Endothelial cell (in vitro differentiated cells): ENCODE measurements around the gene ADCY5. TPM values are rescaled to one million over a fixed set of nuclear protein-coding genes. Genes with fewer than 3 reads are reported as not detected.

Source experiments
- DNase-seq: peaks from one replicate; pipeline ENCODE4 v3.0.0; 2021; ENCODE audit warnings: low spot score
- H3K27ac Mint-ChIP-seq: one replicate; pipeline ENCODE4 v1.8.0; 2021; ENCODE audit warnings: mixed read lengths, inconsistent platforms; ENCODE audit not compliant: unreplicated experiment
- H3K27me3 Mint-ChIP-seq: one replicate; pipeline ENCODE4 v1.8.0; 2021; ENCODE audit warnings: mild to moderate bottlenecking, moderate library complexity, mixed read lengths, inconsistent platforms; ENCODE audit not compliant: unreplicated experiment
- H3K36me3 Mint-ChIP-seq: one replicate; pipeline ENCODE4 v1.8.0; 2021; ENCODE audit warnings: mild to moderate bottlenecking, low read depth, mixed read lengths, inconsistent platforms; ENCODE audit not compliant: unreplicated experiment
- H3K4me1 Mint-ChIP-seq: one replicate; pipeline ENCODE4 v1.8.0; 2021; ENCODE audit warnings: mild to moderate bottlenecking, mixed read lengths, inconsistent platforms; ENCODE audit not compliant: unreplicated experiment
- H3K4me3 Mint-ChIP-seq: one replicate; pipeline ENCODE4 v1.8.0; 2021; ENCODE audit warnings: mild to moderate bottlenecking, mixed read lengths, inconsistent platforms; ENCODE audit not compliant: unreplicated experiment
- H3K9me3 Mint-ChIP-seq: one replicate; pipeline ENCODE4 v1.8.0; 2021; ENCODE audit warnings: mixed read lengths, inconsistent platforms; ENCODE audit not compliant: unreplicated experiment
- total RNA-seq: library from RNA; stranded (reverse); fragmentation: NEBNext Ultra II Directional; extraction: Animal tissue kit (Norgen Biotek cat#: 25700); gene quantifications from one replicate; pipeline ENCODE4 v1.2.1, GENCODE V29; 2021; ENCODE audit not compliant: unreplicated experiment
- TF ChIP-seq, protein P1 (sequence below): fragments of 200-600 bp; sonication (generic); IDR thresholded peaks from one replicate; pipeline ENCODE4 v1.5.0; 2021; ENCODE audit warnings: antibody characterized with exemption; ENCODE audit not compliant: unreplicated experiment

The ADCY5 gene
- total RNA-seq, 1 donor from 2014 or later = 1.0 TPM

DNA sequence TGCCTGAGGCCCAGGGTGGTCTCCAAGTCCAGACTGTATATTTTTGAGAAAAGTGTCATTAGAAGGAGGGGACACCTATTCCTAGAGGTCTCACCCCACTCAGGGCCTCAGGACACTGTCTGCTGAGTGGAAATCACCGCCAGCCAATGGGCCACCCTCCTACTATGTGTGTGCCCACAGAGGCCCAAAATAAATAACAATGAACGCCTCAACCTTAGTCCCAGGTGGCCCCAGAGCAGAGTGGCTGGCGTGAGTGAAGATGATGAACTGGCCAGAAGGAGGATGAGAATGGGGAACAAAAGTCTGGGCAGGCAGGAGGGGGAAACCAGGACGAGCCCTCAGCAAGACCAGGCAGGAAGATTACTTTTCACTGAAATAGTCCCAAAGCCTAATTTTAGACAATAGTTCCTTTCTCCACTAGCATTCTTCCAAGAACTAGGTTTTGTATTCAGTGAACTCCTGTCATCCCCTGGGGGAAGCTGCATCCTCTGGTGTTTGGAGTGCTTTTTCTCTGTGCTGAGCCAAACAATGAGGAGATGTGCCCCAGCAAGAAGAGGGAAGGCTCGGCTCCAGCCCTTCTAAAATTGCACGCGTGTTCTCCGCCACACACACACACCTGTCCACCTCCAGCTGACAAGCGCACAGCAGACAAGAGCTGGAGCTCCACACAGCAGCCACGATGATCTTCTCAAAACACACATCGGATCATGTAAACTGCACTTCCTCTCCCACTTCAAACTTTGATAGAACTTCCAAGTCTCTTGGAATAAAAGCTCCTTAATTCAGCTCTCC, 72.2 kb downstream of the ADCY5 start:
- Mint-ChIP-seq H3K4me3 (no peak overlapping the region), H3K27me3 (peaks cover 7% of the 10 kb centered on the region), H3K27ac (peak overlapping the region; percentile 39), H3K9me3 (no peaks in the 10 kb centered on the region), H3K36me3 (no peaks in the 10 kb centered on the region), H3K4me1 (no peaks in the 10 kb centered on the region)
- no peak for DNase-seq
- TF ChIP-seq, protein P1, sequence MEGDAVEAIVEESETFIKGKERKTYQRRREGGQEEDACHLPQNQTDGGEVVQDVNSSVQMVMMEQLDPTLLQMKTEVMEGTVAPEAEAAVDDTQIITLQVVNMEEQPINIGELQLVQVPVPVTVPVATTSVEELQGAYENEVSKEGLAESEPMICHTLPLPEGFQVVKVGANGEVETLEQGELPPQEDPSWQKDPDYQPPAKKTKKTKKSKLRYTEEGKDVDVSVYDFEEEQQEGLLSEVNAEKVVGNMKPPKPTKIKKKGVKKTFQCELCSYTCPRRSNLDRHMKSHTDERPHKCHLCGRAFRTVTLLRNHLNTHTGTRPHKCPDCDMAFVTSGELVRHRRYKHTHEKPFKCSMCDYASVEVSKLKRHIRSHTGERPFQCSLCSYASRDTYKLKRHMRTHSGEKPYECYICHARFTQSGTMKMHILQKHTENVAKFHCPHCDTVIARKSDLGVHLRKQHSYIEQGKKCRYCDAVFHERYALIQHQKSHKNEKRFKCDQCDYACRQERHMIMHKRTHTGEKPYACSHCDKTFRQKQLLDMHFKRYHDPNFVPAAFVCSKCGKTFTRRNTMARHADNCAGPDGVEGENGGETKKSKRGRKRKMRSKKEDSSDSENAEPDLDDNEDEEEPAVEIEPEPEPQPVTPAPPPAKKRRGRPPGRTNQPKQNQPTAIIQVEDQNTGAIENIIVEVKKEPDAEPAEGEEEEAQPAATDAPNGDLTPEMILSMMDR = no peak

DNA sequence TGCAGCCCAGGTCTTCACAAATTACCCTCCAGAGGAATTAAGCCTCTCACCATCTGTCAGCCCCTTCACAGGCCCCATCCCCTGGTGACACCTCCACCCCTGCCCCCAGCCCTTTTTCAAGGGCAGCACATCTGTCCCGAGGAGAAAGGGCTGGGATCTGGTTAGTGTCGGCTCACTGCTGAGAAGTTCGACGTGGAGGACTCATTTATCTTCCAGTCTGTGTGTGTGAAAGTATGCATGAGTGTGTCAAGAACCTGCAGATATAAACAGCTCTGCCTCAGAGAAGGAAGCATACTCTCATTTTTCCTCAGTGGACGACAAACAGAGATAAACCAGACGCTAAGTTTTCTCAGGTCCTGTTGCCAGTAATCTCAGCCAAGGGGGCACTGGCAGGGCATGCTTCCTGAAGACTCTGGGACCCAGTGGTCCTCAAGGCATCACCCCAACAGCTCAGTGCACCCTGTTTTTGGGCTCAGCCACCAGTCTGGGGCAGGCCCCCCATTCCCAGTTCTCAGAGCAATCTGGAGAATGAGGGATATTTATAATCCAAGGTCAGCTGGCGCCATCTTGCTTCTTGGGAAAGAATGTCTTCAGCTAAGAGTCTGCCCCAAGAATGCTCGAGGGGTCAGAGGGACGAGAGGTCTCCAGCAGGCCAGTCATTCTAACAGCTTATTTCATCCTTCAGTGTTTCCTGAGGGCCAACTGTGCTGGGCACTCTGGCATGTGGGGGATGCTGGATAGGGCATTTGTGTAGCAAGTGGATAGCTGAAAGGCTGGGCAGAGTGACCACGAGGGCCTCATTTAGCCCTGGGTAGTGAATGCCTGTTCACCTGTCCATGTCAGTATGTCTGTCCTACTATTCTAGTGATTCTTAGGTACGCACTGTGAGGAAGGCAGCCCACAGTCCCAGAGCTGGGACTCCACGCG, 73.6 kb downstream of the ADCY5 start:
- TF ChIP-seq, protein P1 = no peak
- peaks cover 7% of the 10 kb centered on the region for H3K27me3 Mint-ChIP-seq
- H3K27ac Mint-ChIP-seq = no peak overlapping the region
- no peak overlapping the region for H3K4me3 Mint-ChIP-seq
- H3K36me3 Mint-ChIP-seq = no peaks in the 10 kb centered on the region
- DNase-seq = no peak
- H3K4me1 Mint-ChIP-seq = no peaks in the 10 kb centered on the region
- no peaks in the 10 kb centered on the region for H3K9me3 Mint-ChIP-seq

DNA sequence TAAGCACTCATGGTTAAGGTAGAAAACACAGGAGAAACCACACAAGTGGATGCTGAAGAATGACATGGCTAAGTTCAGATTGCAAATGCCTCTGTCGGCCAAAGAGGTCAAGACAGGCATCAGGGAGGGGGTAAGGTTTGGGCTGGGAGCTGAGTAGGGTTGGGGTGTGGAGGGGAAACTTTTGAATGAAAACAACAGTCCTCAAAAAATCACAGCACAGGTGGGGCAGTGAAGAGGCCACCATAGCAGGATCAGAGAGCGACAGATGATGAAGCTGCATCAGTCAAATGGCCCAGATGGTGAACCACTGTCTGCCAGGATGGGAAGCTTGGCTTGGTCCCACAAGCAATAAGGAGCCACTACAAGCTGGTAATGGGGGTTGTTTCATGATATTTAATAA, 74.9 kb downstream of the ADCY5 start:
- Mint-ChIP-seq H3K27ac (no peak overlapping the region), H3K27me3 (peaks cover 7% of the 10 kb centered on the region), H3K4me1 (no peaks in the 10 kb centered on the region), H3K36me3 (no peaks in the 10 kb centered on the region), H3K4me3 (no peak overlapping the region), H3K9me3 (no peaks in the 10 kb centered on the region)
- DNase-seq = no peak
- TF ChIP-seq, protein P1 = no peak

DNA sequence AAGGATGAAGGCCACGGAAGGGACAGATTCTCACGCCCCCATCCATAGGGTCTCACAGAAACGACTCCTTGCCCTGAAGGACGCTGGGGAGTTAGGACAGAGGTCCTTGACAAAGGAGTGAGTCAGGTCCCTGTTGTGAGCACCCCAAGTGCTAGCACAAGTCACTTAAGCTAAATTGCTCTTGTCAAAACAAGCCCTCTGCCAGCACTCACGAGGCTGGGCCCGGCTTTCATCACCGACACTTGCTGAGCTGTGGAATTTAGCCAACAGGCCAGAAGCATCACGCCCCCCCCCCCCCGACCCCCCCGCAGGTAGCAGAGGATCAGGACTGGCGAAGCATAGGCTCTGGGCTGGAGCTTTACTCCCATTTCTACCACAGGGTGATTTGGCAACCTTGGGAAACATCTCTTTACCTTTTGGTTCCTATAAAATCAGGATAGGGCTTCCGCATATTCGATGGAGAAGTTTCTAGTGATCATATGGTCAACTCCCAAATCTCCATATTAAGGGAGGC, 75.4 kb downstream of the ADCY5 start:
- peaks cover 7% of the 10 kb centered on the region for H3K27me3 Mint-ChIP-seq
- DNase-seq = no peak
- H3K4me3 Mint-ChIP-seq = no peak overlapping the region
- TF ChIP-seq, protein P1 = no peak
- H3K9me3 Mint-ChIP-seq = no peaks in the 10 kb centered on the region
- H3K4me1 Mint-ChIP-seq = no peaks in the 10 kb centered on the region
- H3K36me3 Mint-ChIP-seq = no peaks in the 10 kb centered on the region
- H3K27ac Mint-ChIP-seq = no peak overlapping the region
